Measurements from ENCODE around the gene STK32C.

DNA sequence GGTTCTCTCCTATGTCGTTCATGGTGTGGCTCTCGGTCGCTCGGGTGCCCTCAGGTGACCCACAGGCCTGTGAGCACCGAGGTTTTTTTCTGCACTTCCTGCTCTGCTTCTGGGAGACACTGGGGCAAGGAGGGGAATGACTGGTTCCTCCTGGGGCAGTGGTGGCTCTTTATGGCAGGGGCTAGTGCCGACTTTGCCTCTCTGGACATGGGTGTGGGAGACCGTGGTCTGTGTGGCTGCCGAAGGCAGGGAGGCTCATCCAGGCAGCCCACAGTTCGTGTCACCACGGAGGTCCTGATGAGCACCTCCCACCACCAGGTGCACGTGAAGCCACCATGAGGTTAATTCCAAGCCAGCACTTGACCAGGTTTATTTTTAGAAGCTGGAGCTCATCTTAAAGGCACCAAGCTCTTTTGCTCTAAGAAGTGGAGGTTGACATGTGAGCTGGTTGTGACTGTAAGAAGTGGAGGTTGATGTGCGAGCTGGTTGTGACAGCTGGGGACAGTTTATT, 145.7 kb downstream of the STK32C start:
- TF ChIP-seq, protein P1, sequence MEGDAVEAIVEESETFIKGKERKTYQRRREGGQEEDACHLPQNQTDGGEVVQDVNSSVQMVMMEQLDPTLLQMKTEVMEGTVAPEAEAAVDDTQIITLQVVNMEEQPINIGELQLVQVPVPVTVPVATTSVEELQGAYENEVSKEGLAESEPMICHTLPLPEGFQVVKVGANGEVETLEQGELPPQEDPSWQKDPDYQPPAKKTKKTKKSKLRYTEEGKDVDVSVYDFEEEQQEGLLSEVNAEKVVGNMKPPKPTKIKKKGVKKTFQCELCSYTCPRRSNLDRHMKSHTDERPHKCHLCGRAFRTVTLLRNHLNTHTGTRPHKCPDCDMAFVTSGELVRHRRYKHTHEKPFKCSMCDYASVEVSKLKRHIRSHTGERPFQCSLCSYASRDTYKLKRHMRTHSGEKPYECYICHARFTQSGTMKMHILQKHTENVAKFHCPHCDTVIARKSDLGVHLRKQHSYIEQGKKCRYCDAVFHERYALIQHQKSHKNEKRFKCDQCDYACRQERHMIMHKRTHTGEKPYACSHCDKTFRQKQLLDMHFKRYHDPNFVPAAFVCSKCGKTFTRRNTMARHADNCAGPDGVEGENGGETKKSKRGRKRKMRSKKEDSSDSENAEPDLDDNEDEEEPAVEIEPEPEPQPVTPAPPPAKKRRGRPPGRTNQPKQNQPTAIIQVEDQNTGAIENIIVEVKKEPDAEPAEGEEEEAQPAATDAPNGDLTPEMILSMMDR (IDR thresholded peaks at IDR 0.05): no peak
- no peak for TF ChIP-seq POLR2A (IDR thresholded peaks at IDR 0.05)
- TF ChIP-seq POLR2AphosphoS5 (IDR thresholded peaks at IDR 0.05): no peak

Measured in suprapubic skin (tissue), 4 donors.